H9 (cell line): ENCODE measurements around the gene TTC31. TPM values are rescaled to one million over a fixed set of nuclear protein-coding genes. Genes with fewer than 3 reads are reported as not detected.

Experiments
- DNase-seq: peaks from one replicate; pipeline ENCODE4 v3.0.0-alpha.2; 2017
- H2AFZ ChIP-seq: one replicate; pipeline ENCODE4 v1.6.1; 2013; ENCODE audit warnings: mild to moderate bottlenecking, low read length, control low read depth, moderate library complexity
- H2AK5ac ChIP-seq: 2 replicates; pipeline ENCODE4 v1.6.1; 2013; ENCODE audit warnings: low read length, control low read depth, mixed read lengths; ENCODE audit not compliant: insufficient read length
- H2BK120ac ChIP-seq: one replicate; pipeline ENCODE4 v1.6.1; 2013; ENCODE audit warnings: low read depth, mild to moderate bottlenecking, low read length, control low read depth, inconsistent platforms; ENCODE audit not compliant: poor library complexity, severe bottlenecking
- H2BK12ac ChIP-seq: 2 replicates; pipeline ENCODE4 v1.6.1; 2013; ENCODE audit warnings: low read length, control low read depth, mixed read lengths, low read depth; ENCODE audit not compliant: insufficient read length
- H2BK15ac ChIP-seq: 2 replicates; pipeline ENCODE4 v1.6.1; 2013; ENCODE audit warnings: low read depth, low read length, control low read depth
- H2BK20ac ChIP-seq: one replicate; pipeline ENCODE4 v1.6.1; 2013; ENCODE audit warnings: low read depth, mild to moderate bottlenecking, low read length, control low read depth, inconsistent platforms; ENCODE audit not compliant: poor library complexity, severe bottlenecking
- H2BK5ac ChIP-seq: 2 replicates; pipeline ENCODE4 v1.6.1; 2013; ENCODE audit warnings: low read length, control low read depth, mixed read lengths; ENCODE audit not compliant: insufficient read length
- H3K14ac ChIP-seq: 2 replicates; pipeline ENCODE4 v1.6.1; 2013; ENCODE audit warnings: low read length, control low read depth; ENCODE audit not compliant: insufficient read depth
- H3K18ac ChIP-seq: 2 replicates; pipeline ENCODE4 v1.6.1; 2013; ENCODE audit warnings: low read depth, mild to moderate bottlenecking, mixed read lengths, low read length, control low read depth; ENCODE audit not compliant: insufficient read length
- H3K23ac ChIP-seq: 2 replicates; pipeline ENCODE4 v1.6.1; 2013; ENCODE audit warnings: low read length, control low read depth, mixed read lengths, low read depth; ENCODE audit not compliant: insufficient read length
- H3K23me2 ChIP-seq: 2 replicates; pipeline ENCODE4 v1.6.1; 2013; ENCODE audit warnings: low read depth, mild to moderate bottlenecking, mixed read lengths, low read length, control low read depth; ENCODE audit not compliant: insufficient read length, poor library complexity, severe bottlenecking
- H3K27ac ChIP-seq: 2 replicates; pipeline ENCODE4 v1.5.1; 2013; ENCODE audit warnings: low read length, control low read depth, mixed read lengths, low read depth; ENCODE audit not compliant: insufficient read length
- H3K27me3 ChIP-seq: 2 replicates; pipeline ENCODE4 v1.6.1; 2013; ENCODE audit warnings: low read length, control low read depth, inconsistent platforms; ENCODE audit not compliant: insufficient read depth
- H3K4ac ChIP-seq: 2 replicates; pipeline ENCODE4 v1.6.1; 2013; ENCODE audit warnings: low read depth, mild to moderate bottlenecking, control low read depth, inconsistent platforms, low read length, moderate library complexity
- H3K4me1 ChIP-seq: 2 replicates; pipeline ENCODE4 v1.6.1; 2013; ENCODE audit warnings: low read length, control low read depth, inconsistent platforms; ENCODE audit not compliant: insufficient read depth
- H3K4me2 ChIP-seq: 2 replicates; pipeline ENCODE4 v1.6.1; 2013; ENCODE audit warnings: low read length, control low read depth, mixed read lengths; ENCODE audit not compliant: insufficient read length, insufficient read depth
- H3K56ac ChIP-seq: 2 replicates; pipeline ENCODE4 v1.6.1; 2013; ENCODE audit warnings: low read depth, mild to moderate bottlenecking, mixed read lengths, low read length, control low read depth; ENCODE audit not compliant: insufficient read length
- H3K79me1 ChIP-seq: 2 replicates; pipeline ENCODE4 v1.6.1; 2013; ENCODE audit warnings: low read depth, mild to moderate bottlenecking, moderate library complexity, low read length, control low read depth, inconsistent platforms; ENCODE audit not compliant: insufficient read depth, poor library complexity, severe bottlenecking
- H3K79me2 ChIP-seq: 2 replicates; pipeline ENCODE4 v1.6.1; 2013; ENCODE audit warnings: low read length, control low read depth, inconsistent platforms; ENCODE audit not compliant: insufficient read depth
- H3K9ac ChIP-seq: 2 replicates; pipeline ENCODE4 v1.6.1; 2013; ENCODE audit warnings: low read length, control low read depth, mixed read lengths; ENCODE audit not compliant: insufficient read length; ENCODE audit errors: extremely low read depth
- H3K9me3 ChIP-seq: one replicate; pipeline ENCODE4 v1.6.1; 2013; ENCODE audit warnings: low read depth, low read length, inconsistent platforms; ENCODE audit not compliant: control insufficient read depth
- H3T11ph ChIP-seq: one replicate; pipeline ENCODE4 v1.6.1; 2013; ENCODE audit warnings: mild to moderate bottlenecking, low read length, control low read depth, inconsistent platforms
- H4K20me1 ChIP-seq: one replicate; pipeline ENCODE4 v1.6.1; 2013; ENCODE audit not compliant: control insufficient read depth, insufficient read length, insufficient read depth
- H4K5ac ChIP-seq: 2 replicates; pipeline ENCODE4 v1.6.1; 2013; ENCODE audit warnings: low read depth, mild to moderate bottlenecking, mixed read lengths, low read length, control low read depth; ENCODE audit not compliant: insufficient read length
- H4K8ac ChIP-seq: replicated peaks from 2 replicates; pipeline ENCODE4 v1.6.1; 2013; ENCODE audit warnings: low read length, control low read depth, mixed read lengths, low read depth; ENCODE audit not compliant: insufficient read length
- H4K91ac ChIP-seq: 2 replicates; pipeline ENCODE4 v1.6.1; 2013; ENCODE audit warnings: low read depth, mild to moderate bottlenecking, moderate library complexity, mixed read lengths, low read length, control low read depth; ENCODE audit not compliant: insufficient read length
- H3K27ac Mint-ChIP-seq, 3 experiments: 2 replicates in 2 of 3; 3 replicates in 1 of 3; pipeline ENCODE4 v1.8.0; 2020 to 2021; ENCODE audit warnings: mixed read lengths in 3 of 3, mild to moderate bottlenecking in 1 of 3, moderate library complexity in 1 of 3
- H3K27me3 Mint-ChIP-seq: 2 replicates; pipeline ENCODE4 v1.8.0; 2021; ENCODE audit warnings: low read depth, mild to moderate bottlenecking, moderate library complexity, mixed read lengths
- H3K36me3 Mint-ChIP-seq, 3 experiments: 2 replicates in 2 of 3; 3 replicates in 1 of 3; pipeline ENCODE4 v1.8.0; 2020 to 2021; ENCODE audit warnings: low read depth in 3 of 3, mixed read lengths in 3 of 3; ENCODE audit not compliant: insufficient read depth in 1 of 3
- H3K4me1 Mint-ChIP-seq, 2 experiments: 2 replicates each; pipeline ENCODE4 v1.8.0; 2020; ENCODE audit warnings: mixed read lengths in 2 of 2
- H3K4me3 Mint-ChIP-seq, 2 experiments: 2 replicates in 1 of 2; 3 replicates in 1 of 2; pipeline ENCODE4 v1.8.0; 2020 to 2021; ENCODE audit warnings: mild to moderate bottlenecking in 2 of 2, mixed read lengths in 2 of 2, moderate library complexity in 1 of 2
- H3K9me3 Mint-ChIP-seq, 2 experiments: 2 replicates in 1 of 2; 3 replicates in 1 of 2; pipeline ENCODE4 v1.8.0; 2020; ENCODE audit warnings: mild to moderate bottlenecking in 2 of 2, mixed read lengths in 2 of 2, moderate library complexity in 1 of 2
- total RNA-seq: library from RNA; stranded (reverse); gene quantifications from 2 replicates; pipeline ENCODE4 v1.2.1, GENCODE V29; 2021
- TF ChIP-seq, protein P1 (sequence below): fragments of 200-600 bp; sonication (generic); conservative IDR thresholded peaks from 3 replicates; pipeline ENCODE4 v1.8.0; 2021; ENCODE audit warnings: antibody characterized with exemption, mild to moderate bottlenecking

The TTC31 gene
- total RNA-seq, 1 experiment from 2014 or later: 33.3 TPM

DNA sequence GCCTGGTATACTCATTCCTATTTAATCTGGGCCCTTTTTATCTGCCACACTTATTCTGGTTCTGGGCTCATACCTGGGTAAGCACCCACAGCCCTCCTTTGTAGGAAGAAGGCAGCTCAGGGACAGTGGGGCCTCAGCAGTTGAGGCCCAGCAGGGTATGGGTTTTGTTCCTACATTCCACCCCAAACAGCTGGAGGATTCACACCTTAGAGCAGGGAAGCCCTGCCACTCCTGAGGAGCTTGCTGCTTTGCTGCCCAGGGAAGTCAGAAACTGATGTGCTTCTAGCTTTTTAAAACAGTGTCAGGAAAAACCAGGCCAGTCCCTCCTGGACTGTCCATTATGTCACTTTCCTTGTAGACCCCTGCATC lies 17.7 kb downstream of the TTC31 start:
- Histone ChIP-seq H4K20me1 (no peaks in the 10 kb centered on the region), H2BK5ac (no peak overlapping the region), H2BK20ac (no peak overlapping the region), H3K79me1 (no peaks in the 10 kb centered on the region), H3K23me2 (peaks cover 41% of the 10 kb centered on the region), H3K27me3 (peaks cover 95% of the 10 kb centered on the region), H3K79me2 (no peaks in the 10 kb centered on the region), H3K4me1 (peaks cover 2% of the 10 kb centered on the region; the same call in 1 of the 2 replicates), H2BK120ac (no peak overlapping the region), H3K14ac (no peak overlapping the region), H2BK12ac (no peak overlapping the region), H2BK15ac (no peak overlapping the region), H3K4me2 (no peak overlapping the region), H3K9me3 (no peaks in the 10 kb centered on the region), H4K5ac (no peak overlapping the region), H3K9ac (no peak overlapping the region), H2AK5ac (no peak overlapping the region), H3K56ac (no peak overlapping the region), H3K23ac (no peak overlapping the region), H3K4ac (no peak overlapping the region), H4K8ac (no peak overlapping the region), H3T11ph (no peak overlapping the region), H3K27ac (no peak overlapping the region), H4K91ac (no peak overlapping the region), H3K18ac (no peak overlapping the region), H2AFZ (no peak overlapping the region)
- Mint-ChIP-seq H3K4me1 (peaks cover 52 to 64% of the 10 kb centered on the region in 2 experiments), H3K4me3 (peak overlapping the region in 1 of 2 experiments; percentile 70; a peak in 2 of 5 replicates), H3K27ac (no peak overlapping the region; a peak in 1 of 7 replicates), H3K27me3 (peaks cover 99% of the 10 kb centered on the region), H3K9me3 (peaks cover 2 to 5% of the 10 kb centered on the region in 2 experiments; a peak in 3 of 5 replicates), H3K36me3 (peaks cover 13 to 20% (median 18%) of the 10 kb centered on the region in 3 experiments)
- TF ChIP-seq, protein P1, sequence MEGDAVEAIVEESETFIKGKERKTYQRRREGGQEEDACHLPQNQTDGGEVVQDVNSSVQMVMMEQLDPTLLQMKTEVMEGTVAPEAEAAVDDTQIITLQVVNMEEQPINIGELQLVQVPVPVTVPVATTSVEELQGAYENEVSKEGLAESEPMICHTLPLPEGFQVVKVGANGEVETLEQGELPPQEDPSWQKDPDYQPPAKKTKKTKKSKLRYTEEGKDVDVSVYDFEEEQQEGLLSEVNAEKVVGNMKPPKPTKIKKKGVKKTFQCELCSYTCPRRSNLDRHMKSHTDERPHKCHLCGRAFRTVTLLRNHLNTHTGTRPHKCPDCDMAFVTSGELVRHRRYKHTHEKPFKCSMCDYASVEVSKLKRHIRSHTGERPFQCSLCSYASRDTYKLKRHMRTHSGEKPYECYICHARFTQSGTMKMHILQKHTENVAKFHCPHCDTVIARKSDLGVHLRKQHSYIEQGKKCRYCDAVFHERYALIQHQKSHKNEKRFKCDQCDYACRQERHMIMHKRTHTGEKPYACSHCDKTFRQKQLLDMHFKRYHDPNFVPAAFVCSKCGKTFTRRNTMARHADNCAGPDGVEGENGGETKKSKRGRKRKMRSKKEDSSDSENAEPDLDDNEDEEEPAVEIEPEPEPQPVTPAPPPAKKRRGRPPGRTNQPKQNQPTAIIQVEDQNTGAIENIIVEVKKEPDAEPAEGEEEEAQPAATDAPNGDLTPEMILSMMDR: no peak
- DNase-seq: no peak
